ENCODE results near the gene PRRX2.

GRCh38 chr9:129761293-129761900, 96.0 kb downstream of the PRRX2 start:
- TF ChIP-seq EP300 (IDR thresholded peaks at IDR 0.05) (no peak), POLR2A (IDR thresholded peaks at IDR 0.05) (no peak)
- TF ChIP-seq, protein P1, sequence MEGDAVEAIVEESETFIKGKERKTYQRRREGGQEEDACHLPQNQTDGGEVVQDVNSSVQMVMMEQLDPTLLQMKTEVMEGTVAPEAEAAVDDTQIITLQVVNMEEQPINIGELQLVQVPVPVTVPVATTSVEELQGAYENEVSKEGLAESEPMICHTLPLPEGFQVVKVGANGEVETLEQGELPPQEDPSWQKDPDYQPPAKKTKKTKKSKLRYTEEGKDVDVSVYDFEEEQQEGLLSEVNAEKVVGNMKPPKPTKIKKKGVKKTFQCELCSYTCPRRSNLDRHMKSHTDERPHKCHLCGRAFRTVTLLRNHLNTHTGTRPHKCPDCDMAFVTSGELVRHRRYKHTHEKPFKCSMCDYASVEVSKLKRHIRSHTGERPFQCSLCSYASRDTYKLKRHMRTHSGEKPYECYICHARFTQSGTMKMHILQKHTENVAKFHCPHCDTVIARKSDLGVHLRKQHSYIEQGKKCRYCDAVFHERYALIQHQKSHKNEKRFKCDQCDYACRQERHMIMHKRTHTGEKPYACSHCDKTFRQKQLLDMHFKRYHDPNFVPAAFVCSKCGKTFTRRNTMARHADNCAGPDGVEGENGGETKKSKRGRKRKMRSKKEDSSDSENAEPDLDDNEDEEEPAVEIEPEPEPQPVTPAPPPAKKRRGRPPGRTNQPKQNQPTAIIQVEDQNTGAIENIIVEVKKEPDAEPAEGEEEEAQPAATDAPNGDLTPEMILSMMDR (IDR thresholded peaks at IDR 0.05), result no peak
